ENCODE data around the gene GNAT1. TPM values are rescaled to one million over a fixed set of nuclear protein-coding genes. Genes with fewer than 3 reads are reported as not detected.
A peak's percentile ranks its signal among the peaks of the same experiment; 100 is the strongest.

The GNAT1 gene
- total and polyA plus RNA-seq, 2 of the 13 experiments (the other 11 are each of a cell fraction or from before 2014, with no cell fraction given) = 0.15 TPM; not detected in 1

DNA sequence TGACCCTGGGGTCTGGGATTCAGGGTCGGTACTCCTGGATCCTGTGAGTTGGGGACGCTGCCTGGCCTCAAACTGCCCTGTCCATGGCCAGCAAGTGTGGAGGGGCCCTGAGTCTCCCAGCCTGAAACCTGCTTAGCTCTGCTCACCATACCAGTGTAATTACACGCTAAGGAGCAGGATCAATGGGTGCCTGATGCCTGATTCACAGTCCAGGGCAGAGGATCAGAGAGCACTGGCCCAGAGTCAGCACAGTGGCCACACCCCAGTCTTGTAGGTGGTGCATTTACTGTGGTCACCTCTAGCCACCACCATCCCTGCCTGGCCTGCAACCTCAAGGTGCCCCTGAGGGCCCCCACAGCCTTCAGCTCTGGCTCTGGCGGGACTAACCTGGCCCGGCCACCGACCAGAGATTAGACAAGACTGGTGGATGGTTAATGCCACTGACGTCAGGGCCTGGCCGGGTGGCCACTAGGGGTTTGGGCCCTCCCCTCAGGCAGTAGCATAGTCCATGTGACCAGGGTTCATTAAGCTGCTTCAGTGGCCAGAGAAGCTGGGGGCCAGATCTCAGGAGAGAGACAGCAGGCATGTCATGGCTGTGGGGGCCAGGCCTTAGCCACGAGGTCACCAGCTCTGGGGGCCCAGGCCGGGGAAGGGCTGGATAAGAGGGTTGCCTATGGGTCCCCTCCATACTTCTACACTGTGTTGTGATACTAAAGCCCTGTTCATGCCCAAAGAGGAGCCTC, 10.3 kb downstream of the GNAT1 start (continued):
- TF ChIP-seq KMT2A (CRISPR knock-in tag; IDR thresholded peaks at IDR 0.05) = no peak
- no peak for TF ChIP-seq ZNF253 (CRISPR knock-in tag; IDR thresholded peaks at IDR 0.05; ENCODE audit: borderline replicate concordance)
- TF ChIP-seq FOSL1 (CRISPR knock-in tag; IDR thresholded peaks at IDR 0.05; ENCODE audit: borderline replicate concordance) = no peak
- TF ChIP-seq ZNF468 (CRISPR knock-in tag; IDR thresholded peaks at IDR 0.05) = no peak
- TF ChIP-seq, protein P1, sequence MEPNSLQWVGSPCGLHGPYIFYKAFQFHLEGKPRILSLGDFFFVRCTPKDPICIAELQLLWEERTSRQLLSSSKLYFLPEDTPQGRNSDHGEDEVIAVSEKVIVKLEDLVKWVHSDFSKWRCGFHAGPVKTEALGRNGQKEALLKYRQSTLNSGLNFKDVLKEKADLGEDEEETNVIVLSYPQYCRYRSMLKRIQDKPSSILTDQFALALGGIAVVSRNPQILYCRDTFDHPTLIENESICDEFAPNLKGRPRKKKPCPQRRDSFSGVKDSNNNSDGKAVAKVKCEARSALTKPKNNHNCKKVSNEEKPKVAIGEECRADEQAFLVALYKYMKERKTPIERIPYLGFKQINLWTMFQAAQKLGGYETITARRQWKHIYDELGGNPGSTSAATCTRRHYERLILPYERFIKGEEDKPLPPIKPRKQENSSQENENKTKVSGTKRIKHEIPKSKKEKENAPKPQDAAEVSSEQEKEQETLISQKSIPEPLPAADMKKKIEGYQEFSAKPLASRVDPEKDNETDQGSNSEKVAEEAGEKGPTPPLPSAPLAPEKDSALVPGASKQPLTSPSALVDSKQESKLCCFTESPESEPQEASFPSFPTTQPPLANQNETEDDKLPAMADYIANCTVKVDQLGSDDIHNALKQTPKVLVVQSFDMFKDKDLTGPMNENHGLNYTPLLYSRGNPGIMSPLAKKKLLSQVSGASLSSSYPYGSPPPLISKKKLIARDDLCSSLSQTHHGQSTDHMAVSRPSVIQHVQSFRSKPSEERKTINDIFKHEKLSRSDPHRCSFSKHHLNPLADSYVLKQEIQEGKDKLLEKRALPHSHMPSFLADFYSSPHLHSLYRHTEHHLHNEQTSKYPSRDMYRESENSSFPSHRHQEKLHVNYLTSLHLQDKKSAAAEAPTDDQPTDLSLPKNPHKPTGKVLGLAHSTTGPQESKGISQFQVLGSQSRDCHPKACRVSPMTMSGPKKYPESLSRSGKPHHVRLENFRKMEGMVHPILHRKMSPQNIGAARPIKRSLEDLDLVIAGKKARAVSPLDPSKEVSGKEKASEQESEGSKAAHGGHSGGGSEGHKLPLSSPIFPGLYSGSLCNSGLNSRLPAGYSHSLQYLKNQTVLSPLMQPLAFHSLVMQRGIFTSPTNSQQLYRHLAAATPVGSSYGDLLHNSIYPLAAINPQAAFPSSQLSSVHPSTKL (CRISPR knock-in tag; IDR thresholded peaks at IDR 0.05) = no peak
- TF ChIP-seq PAX8 (CRISPR knock-in tag; IDR thresholded peaks at IDR 0.05; ENCODE audit: borderline replicate concordance) = 0 out of 2 replicates have a peak, but pooled peaks have one; percentile 52
- TF ChIP-seq KLF12 (CRISPR knock-in tag; IDR thresholded peaks at IDR 0.05; ENCODE audit: borderline replicate concordance) = no peak; the same call in 1 of the 2 replicates
- TF ChIP-seq CBX2 (IDR thresholded peaks at IDR 0.05; ENCODE audit: low read depth, low read length) = no peak
- TF ChIP-seq CBX2 (CRISPR knock-in tag; IDR thresholded peaks at IDR 0.05; ENCODE audit: low read depth) = no peak
- TF ChIP-seq TBP (CRISPR knock-in tag; IDR thresholded peaks at IDR 0.05) = no peak
- peak; percentile 61 for TF ChIP-seq PHF5A (CRISPR knock-in tag; IDR thresholded peaks at IDR 0.05; ENCODE audit: low read depth, unreplicated experiment)
- 0 out of 2 replicates have a peak, but pooled peaks have one; percentile 43 for TF ChIP-seq TOE1 (CRISPR knock-in tag; IDR thresholded peaks at IDR 0.05)
- no peak for TF ChIP-seq BHLHE40 (IDR thresholded peaks at IDR 0.05; ENCODE audit: low read length)
- TF ChIP-seq NCOA1 (CRISPR knock-in tag; IDR thresholded peaks at IDR 0.05) = no peak
- TF ChIP-seq, protein P2, sequence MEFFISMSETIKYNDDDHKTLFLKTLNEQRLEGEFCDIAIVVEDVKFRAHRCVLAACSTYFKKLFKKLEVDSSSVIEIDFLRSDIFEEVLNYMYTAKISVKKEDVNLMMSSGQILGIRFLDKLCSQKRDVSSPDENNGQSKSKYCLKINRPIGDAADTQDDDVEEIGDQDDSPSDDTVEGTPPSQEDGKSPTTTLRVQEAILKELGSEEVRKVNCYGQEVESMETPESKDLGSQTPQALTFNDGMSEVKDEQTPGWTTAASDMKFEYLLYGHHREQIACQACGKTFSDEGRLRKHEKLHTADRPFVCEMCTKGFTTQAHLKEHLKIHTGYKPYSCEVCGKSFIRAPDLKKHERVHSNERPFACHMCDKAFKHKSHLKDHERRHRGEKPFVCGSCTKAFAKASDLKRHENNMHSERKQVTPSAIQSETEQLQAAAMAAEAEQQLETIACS (CRISPR knock-in tag; IDR thresholded peaks at IDR 0.05) = no peak
- TF ChIP-seq SATB2 (CRISPR knock-in tag; IDR thresholded peaks at IDR 0.05) = no peak
- TF ChIP-seq THAP11 (CRISPR knock-in tag; IDR thresholded peaks at IDR 0.05) = no peak; the same call in 1 of the 2 replicates
- TF ChIP-seq TBX3 (IDR thresholded peaks at IDR 0.05; ENCODE audit: borderline replicate concordance) = no peak
- TF ChIP-seq, protein P3, sequence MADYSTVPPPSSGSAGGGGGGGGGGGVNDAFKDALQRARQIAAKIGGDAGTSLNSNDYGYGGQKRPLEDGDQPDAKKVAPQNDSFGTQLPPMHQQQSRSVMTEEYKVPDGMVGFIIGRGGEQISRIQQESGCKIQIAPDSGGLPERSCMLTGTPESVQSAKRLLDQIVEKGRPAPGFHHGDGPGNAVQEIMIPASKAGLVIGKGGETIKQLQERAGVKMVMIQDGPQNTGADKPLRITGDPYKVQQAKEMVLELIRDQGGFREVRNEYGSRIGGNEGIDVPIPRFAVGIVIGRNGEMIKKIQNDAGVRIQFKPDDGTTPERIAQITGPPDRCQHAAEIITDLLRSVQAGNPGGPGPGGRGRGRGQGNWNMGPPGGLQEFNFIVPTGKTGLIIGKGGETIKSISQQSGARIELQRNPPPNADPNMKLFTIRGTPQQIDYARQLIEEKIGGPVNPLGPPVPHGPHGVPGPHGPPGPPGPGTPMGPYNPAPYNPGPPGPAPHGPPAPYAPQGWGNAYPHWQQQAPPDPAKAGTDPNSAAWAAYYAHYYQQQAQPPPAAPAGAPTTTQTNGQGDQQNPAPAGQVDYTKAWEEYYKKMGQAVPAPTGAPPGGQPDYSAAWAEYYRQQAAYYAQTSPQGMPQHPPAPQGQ (CRISPR knock-in tag; IDR thresholded peaks at IDR 0.05; ENCODE audit: borderline replicate concordance) = no peak
- TF ChIP-seq ZNF460 (CRISPR knock-in tag; IDR thresholded peaks at IDR 0.05; ENCODE audit: borderline replicate concordance) = no peak
- no peak for TF ChIP-seq ATF1 (CRISPR knock-in tag; IDR thresholded peaks at IDR 0.05)
- TF ChIP-seq SMARCE1 (IDR thresholded peaks at IDR 0.05; ENCODE audit: borderline replicate concordance) = no peak
- no peak for TF ChIP-seq ZNF570 (CRISPR knock-in tag; IDR thresholded peaks at IDR 0.05; ENCODE audit: borderline replicate concordance)
- no peak for TF ChIP-seq ZNF234 (CRISPR knock-in tag; conservative IDR thresholded peaks at IDR 0.05)

Data from HepG2 (cell line).